ACC112 (cell line): ENCODE measurements around the gene GDA.

Experiments used
- H2AFZ ChIP-seq: fragments of 200-600 bp; sonication (generic); one replicate; pipeline ENCODE4 v1.6.0; 2017; ENCODE audit warnings: antibody characterized with exemption, low read length; ENCODE audit not compliant: unreplicated experiment
- H3K27ac ChIP-seq: fragments of 200-600 bp; sonication (generic); 2 replicates; pipeline ENCODE4 v1.5.1; 2014; ENCODE audit warnings: low read depth, mild to moderate bottlenecking, antibody characterized with exemption, low read length, moderate library complexity
- H3K27me3 ChIP-seq: fragments of 200-600 bp; sonication (generic); 2 replicates; pipeline ENCODE4 v1.6.1; 2014; ENCODE audit warnings: mild to moderate bottlenecking, antibody characterized with exemption, low read length, moderate library complexity, mixed read lengths; ENCODE audit not compliant: insufficient read depth
- H3K36me3 ChIP-seq: fragments of 200-600 bp; sonication (generic); 2 replicates; pipeline ENCODE4 v1.6.1; 2016; ENCODE audit warnings: mild to moderate bottlenecking, antibody characterized with exemption, low read length, moderate library complexity, mixed read lengths; ENCODE audit not compliant: insufficient read depth
- H3K4me1 ChIP-seq: fragments of 200-600 bp; sonication (generic); one replicate; pipeline ENCODE4 v1.6.1; 2016; ENCODE audit warnings: low read length, mixed read lengths; ENCODE audit not compliant: insufficient read depth, unreplicated experiment, control insufficient read depth
- H3K4me3 ChIP-seq: fragments of 200-600 bp; sonication (generic); 2 replicates; pipeline ENCODE4 v1.5.1; 2014; ENCODE audit warnings: mild to moderate bottlenecking, low read depth, low read length
- H3K79me2 ChIP-seq: fragments of 200-600 bp; sonication (generic); one replicate; pipeline ENCODE4 v1.6.0; 2016; ENCODE audit warnings: low read length; ENCODE audit not compliant: control insufficient read depth, unreplicated experiment, insufficient read depth

The GDA gene

GRCh38 chr9:72149231-72149975 is at the start of gene GDA:
Gene GDA (plus strand): TSS chr9:72149440. CDS start chr9:72149560, 120 bp downstream.
- H3K4me1 ChIP-seq = no peaks in the 10 kb centered on the region
- H3K4me3 ChIP-seq = no peak within 1 kb of the TSS
- no peak within 1 kb of the TSS for H2AFZ ChIP-seq
- no peaks in the 10 kb centered on the region for H3K36me3 ChIP-seq
- H3K27me3 ChIP-seq = peaks cover 64% of the 10 kb centered on the region
- no peaks in the 10 kb centered on the region for H3K79me2 ChIP-seq
- H3K27ac ChIP-seq = no peak within 1 kb of the TSS

GRCh38 chr9:72102520-72102919 is 46.7 kb upstream of the GDA start:
- H3K79me2 ChIP-seq = no peaks in the 10 kb centered on the region
- 0 out of 2 replicates have a peak, but pooled peaks cover 3% of the 10 kb centered on the region for H3K27me3 ChIP-seq
- no peak overlapping the region for H3K4me3 ChIP-seq
- no peak overlapping the region for H2AFZ ChIP-seq
- H3K36me3 ChIP-seq = no peaks in the 10 kb centered on the region
- H3K27ac ChIP-seq = no peak overlapping the region
- no peaks in the 10 kb centered on the region for H3K4me1 ChIP-seq

GRCh38 chr9:72113056-72113455 is 36.2 kb upstream of the GDA start:
- Histone ChIP-seq H3K27ac (no peak overlapping the region), H3K27me3 (peaks cover 4% of the 10 kb centered on the region; the same call in 1 of the 2 replicates), H3K36me3 (no peaks in the 10 kb centered on the region), H2AFZ (no peak overlapping the region), H3K4me1 (no peaks in the 10 kb centered on the region), H3K4me3 (no peak overlapping the region), H3K79me2 (no peaks in the 10 kb centered on the region)

- no peak overlapping the region for H2AFZ ChIP-seq
- H3K27me3 ChIP-seq = peaks cover 13% of the 10 kb centered on the region
- H3K4me1 ChIP-seq = no peaks in the 10 kb centered on the region
- H3K4me3 ChIP-seq = no peak overlapping the region
- no peaks in the 10 kb centered on the region for H3K79me2 ChIP-seq
- H3K27ac ChIP-seq = no peak overlapping the region
- H3K36me3 ChIP-seq = no peaks in the 10 kb centered on the region
Observed at GRCh38 chr9:72119853-72120252, 29.4 kb upstream of the GDA start.

GRCh38 chr9:72124947-72125346 is 24.3 kb upstream of the GDA start:
- Histone ChIP-seq H3K27ac (no peak overlapping the region), H3K79me2 (no peaks in the 10 kb centered on the region), H3K27me3 (peaks cover 17% of the 10 kb centered on the region), H3K4me1 (no peaks in the 10 kb centered on the region), H2AFZ (no peak overlapping the region), H3K4me3 (no peak overlapping the region), H3K36me3 (no peaks in the 10 kb centered on the region)

- Histone ChIP-seq H3K79me2 (no peaks in the 10 kb centered on the region), H3K27me3 (peaks cover 9% of the 10 kb centered on the region), H3K36me3 (no peaks in the 10 kb centered on the region), H3K4me3 (no peak overlapping the region), H2AFZ (no peak overlapping the region), H3K4me1 (no peaks in the 10 kb centered on the region), H3K27ac (no peak overlapping the region)
Observed at GRCh38 chr9:72127753-72128152, 21.5 kb upstream of the GDA start.

GRCh38 chr9:72128526-72128925 is 20.7 kb upstream of the GDA start:
- Histone ChIP-seq H3K36me3 (no peaks in the 10 kb centered on the region), H3K79me2 (no peaks in the 10 kb centered on the region), H3K4me3 (no peak overlapping the region), H3K4me1 (no peaks in the 10 kb centered on the region), H3K27ac (no peak overlapping the region), H2AFZ (no peak overlapping the region), H3K27me3 (peaks cover 9% of the 10 kb centered on the region)

GRCh38 chr9:72129271-72130156 is 19.7 kb upstream of the GDA start:
- no peaks in the 10 kb centered on the region for H3K36me3 ChIP-seq
- no peaks in the 10 kb centered on the region for H3K79me2 ChIP-seq
- no peak overlapping the region for H3K4me3 ChIP-seq
- H3K27ac ChIP-seq = no peak overlapping the region
- H3K27me3 ChIP-seq = peaks cover 4% of the 10 kb centered on the region; the same call in 1 of the 2 replicates
- H2AFZ ChIP-seq = no peak overlapping the region
- no peaks in the 10 kb centered on the region for H3K4me1 ChIP-seq

GRCh38 chr9:72130321-72130720 is 18.9 kb upstream of the GDA start:
- H3K79me2 ChIP-seq = no peaks in the 10 kb centered on the region
- peaks cover 4% of the 10 kb centered on the region; the same call in 1 of the 2 replicates for H3K27me3 ChIP-seq
- H3K27ac ChIP-seq = no peak overlapping the region
- no peaks in the 10 kb centered on the region for H3K4me1 ChIP-seq
- no peak overlapping the region for H3K4me3 ChIP-seq
- H3K36me3 ChIP-seq = no peaks in the 10 kb centered on the region
- H2AFZ ChIP-seq = no peak overlapping the region

- no peaks in the 10 kb centered on the region for H3K79me2 ChIP-seq
- no peaks in the 10 kb centered on the region for H3K36me3 ChIP-seq
- no peaks in the 10 kb centered on the region for H3K4me1 ChIP-seq
- no peak overlapping the region for H3K27ac ChIP-seq
- H2AFZ ChIP-seq = no peak overlapping the region
- H3K27me3 ChIP-seq = peaks cover 4% of the 10 kb centered on the region; the same call in 1 of the 2 replicates
- H3K4me3 ChIP-seq = no peak overlapping the region
Observed at GRCh38 chr9:72131206-72131605, 18.0 kb upstream of the GDA start.
